Measurements from ENCODE around the gene SGSM1. TPM values are rescaled to one million over a fixed set of nuclear protein-coding genes. Genes with fewer than 3 reads are reported as not detected.

SGSM1 gene
- total and polyA plus RNA-seq, 9 of the 15 experiments (the other 6 are each of a cell fraction or from before 2014, with no cell fraction given), result not detected

GRCh38 chr22:24827296-24827695 lies 21.3 kb downstream of the SGSM1 start:
- ChIA-PET CTCF (ENCODE audit: low intra/inter-chr PET ratio) (no interaction called here), POLR2A (no interaction called here)
- ATAC-seq (no peak), DNase-seq (ENCODE audit: extremely low read depth in 1 of 4, low spot score in 3 of 4) (no peak), FAIRE-seq (no peak)
- no peaks in the 10 kb centered on the region for H3K79me2 ChIP-seq (ENCODE audit: control insufficient read depth, insufficient read depth, low read length)
- in situ Hi-C loops (cut with MboI) (no loop called here), intact Hi-C loops (cut with micrococcal nuclease) (no loop called here)
- H3K27me3 ChIP-seq (ENCODE audit: control insufficient read depth in 2 of 2, insufficient read depth in 2 of 2, low read length in 2 of 2), result peaks cover 0 to 22% of the 10 kb centered on the region in 2 experiments; a peak in 2 of 5 replicates
- H3K27ac ChIP-seq (ENCODE audit: extremely low read depth, low read depth, low read length), result no peak overlapping the region
- H3K4me3 ChIP-seq, result no peak overlapping the region
- H2AFZ ChIP-seq (ENCODE audit: low read depth, low read length), result no peak overlapping the region
- no peaks in the 10 kb centered on the region for H3K9me1 ChIP-seq (ENCODE audit: control insufficient read depth, insufficient read depth, low read length)
- BruUV-seq (replicated peaks), result no TSS peak
- 3% methylated on average over 4 of the region's 9 CpGs for WGBS (ENCODE audit: insufficient coverage, low coverage, missing lambda C conversion rate)
- H4K20me1 ChIP-seq (replicated peaks; ENCODE audit: control insufficient read depth, insufficient read depth, low read length), result no peaks in the 10 kb centered on the region
- no peaks in the 10 kb centered on the region for H3K9me3 ChIP-seq (replicated peaks; ENCODE audit: control insufficient read depth, insufficient read depth, low read depth, low read length)
- no peaks in the 10 kb centered on the region for H3K4me1 ChIP-seq (replicated peaks in 1 of 2; ENCODE audit: control insufficient read depth in 2 of 2, insufficient read depth in 2 of 2, low read length in 2 of 2)
- TF ChIP-seq AFF1 (IDR thresholded peaks at IDR 0.05; ENCODE audit: low read depth in 1 of 2, partially characterized antibody in 2 of 2) (no peak), ZNF12 (CRISPR knock-in tag; IDR thresholded peaks at IDR 0.05) (no peak), RCOR1 (IDR thresholded peaks at IDR 0.05; ENCODE audit: borderline replicate concordance in 1 of 2, low read depth in 2 of 2, low read length in 2 of 2) (no peak), SLC30A9 (CRISPR knock-in tag; IDR thresholded peaks at IDR 0.05) (no peak), FOXK2 (conservative IDR thresholded peaks at IDR 0.05 in 1 of 2, IDR thresholded peaks at IDR 0.05 in 1 of 2; ENCODE audit: low read depth in 2 of 2) (no peak), NR4A1 (CRISPR knock-in tag; IDR thresholded peaks at IDR 0.05) (no peak), NR4A1 (tag; IDR thresholded peaks at IDR 0.05) (no peak), KDM4B (IDR thresholded peaks at IDR 0.05; ENCODE audit: borderline replicate concordance in 2 of 2, low read depth in 1 of 2) (no peak), HNRNPK (IDR thresholded peaks at IDR 0.05; ENCODE audit: low read depth, low read length, poor library complexity, severe bottlenecking) (no peak), PHF20 (IDR thresholded peaks at IDR 0.05; ENCODE audit: partially characterized antibody) (no peak)
- TF ChIP-seq, protein P1, sequence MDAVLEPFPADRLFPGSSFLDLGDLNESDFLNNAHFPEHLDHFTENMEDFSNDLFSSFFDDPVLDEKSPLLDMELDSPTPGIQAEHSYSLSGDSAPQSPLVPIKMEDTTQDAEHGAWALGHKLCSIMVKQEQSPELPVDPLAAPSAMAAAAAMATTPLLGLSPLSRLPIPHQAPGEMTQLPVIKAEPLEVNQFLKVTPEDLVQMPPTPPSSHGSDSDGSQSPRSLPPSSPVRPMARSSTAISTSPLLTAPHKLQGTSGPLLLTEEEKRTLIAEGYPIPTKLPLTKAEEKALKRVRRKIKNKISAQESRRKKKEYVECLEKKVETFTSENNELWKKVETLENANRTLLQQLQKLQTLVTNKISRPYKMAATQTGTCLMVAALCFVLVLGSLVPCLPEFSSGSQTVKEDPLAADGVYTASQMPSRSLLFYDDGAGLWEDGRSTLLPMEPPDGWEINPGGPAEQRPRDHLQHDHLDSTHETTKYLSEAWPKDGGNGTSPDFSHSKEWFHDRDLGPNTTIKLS (IDR thresholded peaks at IDR 0.05; ENCODE audit: borderline replicate concordance, low read depth), result no peak
- no peak overlapping the region for H3K9ac ChIP-seq (ENCODE audit: insufficient read depth in 1 of 2, low read depth in 2 of 2, low read length in 2 of 2)
- no peak overlapping the region for H3K4me2 ChIP-seq (ENCODE audit: insufficient read depth, low read length)
- H3K36me3 ChIP-seq (ENCODE audit: control insufficient read depth, insufficient read depth, low read length), result no peaks in the 10 kb centered on the region
